ENCODE measurements around the gene DNAJB6.

DNA sequence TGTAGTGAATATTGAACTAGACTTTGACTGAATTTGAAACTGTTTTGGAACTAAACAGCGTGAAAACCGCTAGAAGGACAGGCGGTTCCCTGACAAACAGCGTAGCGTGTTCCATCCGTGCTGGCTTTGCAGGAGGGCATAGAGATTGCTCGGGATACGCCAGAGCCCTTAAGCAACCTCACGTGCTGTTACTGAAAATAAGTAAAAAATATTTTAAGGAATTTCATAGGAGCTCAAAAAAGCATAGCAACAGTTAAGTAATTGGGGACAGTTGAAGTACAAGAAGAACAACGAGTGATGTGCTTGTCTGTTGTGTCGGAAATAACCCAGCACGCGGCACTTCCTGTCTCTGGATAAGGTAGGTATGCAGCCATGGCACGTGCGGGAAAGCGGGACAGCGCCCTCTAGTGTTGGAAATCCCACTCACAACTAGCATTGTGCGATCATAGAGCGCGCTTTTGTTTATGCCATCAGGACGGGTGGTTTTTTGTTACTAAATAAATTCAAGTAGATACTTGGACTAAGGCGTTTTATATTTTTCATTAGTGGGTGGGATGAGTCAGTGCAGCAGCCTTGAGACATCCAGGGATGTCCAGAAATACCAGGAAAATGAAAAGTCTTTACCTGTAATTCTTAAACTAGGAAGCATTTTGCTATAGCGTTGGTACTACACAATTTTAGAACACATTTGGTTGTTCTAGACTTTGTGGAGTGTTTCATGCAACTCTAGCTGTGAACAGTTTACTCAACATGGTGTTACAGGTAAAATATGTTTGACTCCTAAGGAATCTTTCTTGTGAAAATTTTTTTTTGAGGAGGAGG, 50.4 kb downstream of the DNAJB6 start:
- no peak for TF ChIP-seq POLR2A (IDR thresholded peaks at IDR 0.05; ENCODE audit: low read depth, low read length)
- TF ChIP-seq, protein P1, sequence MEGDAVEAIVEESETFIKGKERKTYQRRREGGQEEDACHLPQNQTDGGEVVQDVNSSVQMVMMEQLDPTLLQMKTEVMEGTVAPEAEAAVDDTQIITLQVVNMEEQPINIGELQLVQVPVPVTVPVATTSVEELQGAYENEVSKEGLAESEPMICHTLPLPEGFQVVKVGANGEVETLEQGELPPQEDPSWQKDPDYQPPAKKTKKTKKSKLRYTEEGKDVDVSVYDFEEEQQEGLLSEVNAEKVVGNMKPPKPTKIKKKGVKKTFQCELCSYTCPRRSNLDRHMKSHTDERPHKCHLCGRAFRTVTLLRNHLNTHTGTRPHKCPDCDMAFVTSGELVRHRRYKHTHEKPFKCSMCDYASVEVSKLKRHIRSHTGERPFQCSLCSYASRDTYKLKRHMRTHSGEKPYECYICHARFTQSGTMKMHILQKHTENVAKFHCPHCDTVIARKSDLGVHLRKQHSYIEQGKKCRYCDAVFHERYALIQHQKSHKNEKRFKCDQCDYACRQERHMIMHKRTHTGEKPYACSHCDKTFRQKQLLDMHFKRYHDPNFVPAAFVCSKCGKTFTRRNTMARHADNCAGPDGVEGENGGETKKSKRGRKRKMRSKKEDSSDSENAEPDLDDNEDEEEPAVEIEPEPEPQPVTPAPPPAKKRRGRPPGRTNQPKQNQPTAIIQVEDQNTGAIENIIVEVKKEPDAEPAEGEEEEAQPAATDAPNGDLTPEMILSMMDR (IDR thresholded peaks at IDR 0.05; ENCODE audit: extremely low read depth in 1 of 2, insufficient read depth in 1 of 2, low read depth in 1 of 2, low read length in 2 of 2): peak; percentile 85 to 91
- no peak for TF ChIP-seq POLR2AphosphoS5 (IDR thresholded peaks at IDR 0.05; ENCODE audit: insufficient read depth, low read depth, low read length)
- peak; percentile 97 for TF ChIP-seq MYC (IDR thresholded peaks at IDR 0.05; ENCODE audit: low read depth, low read length)
- no peak for TF ChIP-seq FOS (IDR thresholded peaks at IDR 0.05; ENCODE audit: borderline replicate concordance, insufficient read depth, low read length)
- TF ChIP-seq, protein P2, sequence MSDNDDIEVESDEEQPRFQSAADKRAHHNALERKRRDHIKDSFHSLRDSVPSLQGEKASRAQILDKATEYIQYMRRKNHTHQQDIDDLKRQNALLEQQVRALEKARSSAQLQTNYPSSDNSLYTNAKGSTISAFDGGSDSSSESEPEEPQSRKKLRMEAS (IDR thresholded peaks at IDR 0.05; ENCODE audit: insufficient read depth, insufficient read length): peak; percentile 84
